Naive thymus-derived CD8-positive, alpha-beta T cell (primary cell): Measurements from ENCODE around the gene ZFP28. TPM values are rescaled to one million over a fixed set of nuclear protein-coding genes. Genes with fewer than 3 reads are reported as not detected.

Experiments used
- ATAC-seq, 2 donors: fragments of 150-1000 bp; cut with Tn5 transposase in 1 of 2; sonication (Bioruptor Pico), chemical (Tn5 transposase) in 1 of 2; 1 replicate in 1 of 2; 2 replicates in 1 of 2; pipeline ENCODE4 v1.10.0; 2021; ENCODE audit warnings: mild to moderate bottlenecking in 2 of 2, moderate library complexity in 2 of 2
- POLR2A ChIA-PET: fragments of 350-600 bp; sonication (Branson Sonifier 250); formaldehyde crosslinking; loops from one replicate; lab custom pipeline; 2021; ENCODE audit warnings: antibody characterized with exemption; lab: Charles Lee
- DNase-seq, 10 donors: peaks; one replicate each; pipeline versions ENCODE4 v3.0.0 to v3.0.0-alpha.2; 2020 to 2022
- H3K27ac Mint-ChIP-seq, 10 donors: one replicate each; pipeline ENCODE4 v1.8.0; 2020 to 2022; ENCODE audit warnings: mild to moderate bottlenecking in 10 of 10, mixed read lengths in 10 of 10, moderate library complexity in 4 of 10, inconsistent platforms in 1 of 10
- H3K27me3 Mint-ChIP-seq, 5 donors: one replicate each; pipeline ENCODE4 v1.8.0; 2021 to 2022; ENCODE audit warnings: mixed read lengths in 5 of 5
- H3K36me3 Mint-ChIP-seq, 3 donors: one replicate each; pipeline ENCODE4 v1.8.0; 2020 to 2022; ENCODE audit warnings: mixed read lengths in 3 of 3, mild to moderate bottlenecking in 2 of 3, inconsistent platforms in 1 of 3
- H3K4me1 Mint-ChIP-seq, 4 donors: one replicate each; pipeline ENCODE4 v1.8.0; 2021 to 2022; ENCODE audit warnings: mixed read lengths in 4 of 4
- H3K4me3 Mint-ChIP-seq, 10 donors: one replicate each; pipeline ENCODE4 v1.8.0; 2020 to 2022; ENCODE audit warnings: mild to moderate bottlenecking in 10 of 10, mixed read lengths in 10 of 10, moderate library complexity in 6 of 10, inconsistent platforms in 1 of 10
- H3K9me3 Mint-ChIP-seq, 9 donors: one replicate each; pipeline ENCODE4 v1.8.0; 2020 to 2022; ENCODE audit warnings: mixed read lengths in 9 of 9, mild to moderate bottlenecking in 3 of 9, inconsistent platforms in 1 of 9, moderate library complexity in 1 of 9
- polyA plus RNA-seq, 3 donors: library from polyadenylated mRNA; unstranded; fragments of 300-500 nt; fragmentation: Illumina TruSeq; gene quantifications; one replicate each; pipeline ENCODE4 v1.2.3, GENCODE V29; 2021
- total RNA-seq, 8 experiments: library from RNA in 2 of 8; stranded (reverse) in 2 of 8; gene quantifications; one replicate each; pipeline ENCODE4 v1.2.3 and lab custom pipeline; 2021 to 2026

ZFP28 gene
- total RNA-seq (10 to 100 TPM; 11.7 to 13.3 TPM), polyA plus RNA-seq (1 to 10 TPM in 2 of 3 donors, under 1 TPM in 1; 0.93 to 2.8 (median 1.7) TPM), total RNA-seq (lab: John Stamatoyannopoulos, UW) (6.3 to 34.4 (median 12.3) reads per million in 6 experiments)

GRCh38 chr19:56538761-56539263 is at the start of gene ZFP28:
Gene ZFP28, plus strand, starts transcription at chr19:56538948. Its CDS starts 71 bp downstream, at chr19:56539019.
- peaks cover 27 to 77% (median 45%) of the 10 kb centered on the region in 3 donors for H3K36me3 Mint-ChIP-seq

GRCh38 chr19:56491399-56491798 is 47.3 kb upstream of the ZFP28 start:
- POLR2A ChIA-PET, result no interaction called here
- peaks cover 0 to 3% (median 0%) of the 10 kb centered on the region in 5 donors for H3K27me3 Mint-ChIP-seq
- no peaks in the 10 kb centered on the region for H3K4me1 Mint-ChIP-seq
- peaks cover 33 to 84% (median 77%) of the 10 kb centered on the region in 3 donors for H3K36me3 Mint-ChIP-seq
- peaks cover 25 to 98% (median 79%) of the 10 kb centered on the region in 9 donors for H3K9me3 Mint-ChIP-seq
- ATAC-seq, result no peak
- H3K4me3 Mint-ChIP-seq, result no peak overlapping the region
- no peak overlapping the region for H3K27ac Mint-ChIP-seq
- DNase-seq, result no peak

More at GRCh38 chr19:56538761-56539263, at the start of gene ZFP28:
- DNase-seq, result peak in 3 of 10 donors; percentile 15 to 88 (median 75)
- ATAC-seq, result peak; percentile 59 to 73
- H3K4me1 Mint-ChIP-seq, result peaks cover 6 to 28% (median 25%) of the 10 kb centered on the region in 4 donors
- peak within 1 kb of the TSS; percentile 82 to 99 (median 95) for H3K27ac Mint-ChIP-seq
- POLR2A ChIA-PET, result interaction anchor here (0.9 to 1.1 kb wide), 3 partner anchors 11 to 225 kb away, joined by 3 to 4 read pairs (median 3); partner anchors contain the start of genes ZNF470 and ZSCAN5A
- H3K4me3 Mint-ChIP-seq, result peak within 1 kb of the TSS; percentile 88 to 98 (median 93)
- peaks cover 0 to 7% (median 0%) of the 10 kb centered on the region in 5 donors for H3K27me3 Mint-ChIP-seq
- peaks cover 0 to 85% (median 44%) of the 10 kb centered on the region in 9 donors for H3K9me3 Mint-ChIP-seq

- POLR2A ChIA-PET, result no interaction called here
- Mint-ChIP-seq H3K9me3 (peaks cover 24 to 81% (median 45%) of the 10 kb centered on the region in 9 donors), H3K4me3 (no peak overlapping the region), H3K4me1 (peaks cover 0 to 10% (median 5%) of the 10 kb centered on the region in 4 donors), H3K27me3 (peaks cover 0 to 6% (median 4%) of the 10 kb centered on the region in 5 donors), H3K27ac (no peak overlapping the region), H3K36me3 (peaks cover 5 to 49% (median 49%) of the 10 kb centered on the region in 3 donors)
- ATAC-seq (no peak), DNase-seq (no peak)
Observed at GRCh38 chr19:56504581-56504980, 34.2 kb upstream of the ZFP28 start.

- peak; percentile 71 to 99 (median 92) for DNase-seq
- peak; percentile 96 to 98 for ATAC-seq
- Mint-ChIP-seq H3K36me3 (peaks cover 4 to 28% (median 24%) of the 10 kb centered on the region in 3 donors), H3K4me1 (peaks cover 0 to 10% (median 5%) of the 10 kb centered on the region in 4 donors), H3K9me3 (peaks cover 8 to 65% (median 24%) of the 10 kb centered on the region in 9 donors), H3K27me3 (peaks cover 0 to 6% (median 4%) of the 10 kb centered on the region in 5 donors), H3K4me3 (peak within 1 kb of the TSS in 1 of 10 donors; percentile 8), H3K27ac (peak within 1 kb of the TSS in 1 of 10 donors; percentile 92)
- POLR2A ChIA-PET, result interaction anchor here (0.7 to 1.2 kb wide), 4 partner anchors 9 to 116 kb away, joined by 3 to 4 read pairs (median 4); partner anchors contain the start of genes ZNF582 and ZNF583
Observed at GRCh38 chr19:56507446-56508289, 31.1 kb upstream of the ZFP28 start, which contains the start of gene ZNF471. Gene ZNF471, plus strand, starts transcription at chr19:56507855. Its CDS starts 3,717 bp downstream, at chr19:56511572.

GRCh38 chr19:56508290-56508778 is 30.4 kb upstream of the ZFP28 start:
- Mint-ChIP-seq H3K4me3 (no peak overlapping the region), H3K27me3 (peaks cover 0 to 6% (median 4%) of the 10 kb centered on the region in 5 donors), H3K4me1 (peaks cover 0 to 10% (median 5%) of the 10 kb centered on the region in 4 donors), H3K36me3 (peaks cover 10 to 31% (median 24%) of the 10 kb centered on the region in 3 donors), H3K27ac (no peak overlapping the region), H3K9me3 (peaks cover 8 to 65% (median 24%) of the 10 kb centered on the region in 9 donors)
- POLR2A ChIA-PET, result interaction anchor here (0.7 to 1.2 kb wide), 3 partner anchors 9 to 116 kb away, joined by 3 to 4 read pairs (median 3); partner anchors contain the start of gene ZNF582
- no peak for DNase-seq
- ATAC-seq, result no peak

GRCh38 chr19:56525214-56525860 is 13.4 kb upstream of the ZFP28 start:
- no peak overlapping the region for H3K4me3 Mint-ChIP-seq
- POLR2A ChIA-PET, result no interaction called here
- peaks cover 35 to 99% (median 61%) of the 10 kb centered on the region in 9 donors for H3K9me3 Mint-ChIP-seq
- H3K27me3 Mint-ChIP-seq, result no peaks in the 10 kb centered on the region
- DNase-seq (no peak), ATAC-seq (no peak)
- H3K4me1 Mint-ChIP-seq, result no peaks in the 10 kb centered on the region
- peaks cover 8 to 75% (median 72%) of the 10 kb centered on the region in 3 donors for H3K36me3 Mint-ChIP-seq
- no peak overlapping the region for H3K27ac Mint-ChIP-seq

GRCh38 chr19:56537442-56537841 is 1.3 kb upstream of the ZFP28 start:
- peaks cover 21 to 71% (median 49%) of the 10 kb centered on the region in 3 donors for H3K36me3 Mint-ChIP-seq
- peak overlapping the region; percentile 88 to 98 (median 93) for H3K4me3 Mint-ChIP-seq
- no peak for DNase-seq
- POLR2A ChIA-PET, result no interaction called here
- H3K27ac Mint-ChIP-seq, result peak overlapping the region in 7 of 10 donors; percentile 19 to 99 (median 95)
- peaks cover 0 to 7% (median 0%) of the 10 kb centered on the region in 5 donors for H3K27me3 Mint-ChIP-seq
- ATAC-seq, result no peak
- H3K4me1 Mint-ChIP-seq, result peaks cover 6 to 28% (median 25%) of the 10 kb centered on the region in 4 donors
- H3K9me3 Mint-ChIP-seq, result peaks cover 3 to 86% (median 46%) of the 10 kb centered on the region in 9 donors

- POLR2A ChIA-PET, result interaction anchor here (1.0 to 1.1 kb wide), 2 partner anchors 11 to 224 kb away, joined by 3 read pairs; partner anchors contain the start of gene ZSCAN5A
- DNase-seq (peak; percentile 85 to 96 (median 89)), ATAC-seq (peak; percentile 89 to 92)
- Mint-ChIP-seq H3K9me3 (peaks cover 0 to 85% (median 42%) of the 10 kb centered on the region in 9 donors), H3K36me3 (peaks cover 22 to 74% (median 45%) of the 10 kb centered on the region in 3 donors), H3K4me3 (peak overlapping the region; percentile 88 to 98 (median 93)), H3K27ac (peak overlapping the region; percentile 81 to 99 (median 95)), H3K4me1 (peaks cover 6 to 28% (median 25%) of the 10 kb centered on the region in 4 donors), H3K27me3 (peaks cover 0 to 7% (median 0%) of the 10 kb centered on the region in 5 donors)
Observed at GRCh38 chr19:56538254-56538760, 441 bp upstream of the ZFP28 start.

- H3K4me1 Mint-ChIP-seq, result peaks cover 6 to 19% (median 14%) of the 10 kb centered on the region in 4 donors
- peaks cover 8 to 90% (median 54%) of the 10 kb centered on the region in 9 donors for H3K9me3 Mint-ChIP-seq
- no peak overlapping the region for H3K27ac Mint-ChIP-seq
- H3K27me3 Mint-ChIP-seq, result peaks cover 0 to 2% (median 0%) of the 10 kb centered on the region in 5 donors
- no peak for ATAC-seq
- H3K36me3 Mint-ChIP-seq, result peaks cover 55 to 92% (median 60%) of the 10 kb centered on the region in 3 donors
- POLR2A ChIA-PET, result no interaction called here
- DNase-seq, result no peak
- no peak overlapping the region for H3K4me3 Mint-ChIP-seq
Observed at GRCh38 chr19:56543776-56544175, 5.0 kb downstream of the ZFP28 start.

GRCh38 chr19:56547535-56547934 is 8.8 kb downstream of the ZFP28 start:
- Mint-ChIP-seq H3K27ac (no peak overlapping the region), H3K4me3 (no peak overlapping the region), H3K27me3 (no peaks in the 10 kb centered on the region), H3K4me1 (no peaks in the 10 kb centered on the region), H3K36me3 (peaks cover 61 to 91% (median 69%) of the 10 kb centered on the region in 3 donors), H3K9me3 (peaks cover 12 to 99% (median 54%) of the 10 kb centered on the region in 9 donors)
- ATAC-seq (no peak), DNase-seq (no peak)
- POLR2A ChIA-PET, result no interaction called here

- DNase-seq, result no peak
- ATAC-seq, result no peak
- Mint-ChIP-seq H3K9me3 (peaks cover 9 to 97% (median 58%) of the 10 kb centered on the region in 9 donors), H3K36me3 (peaks cover 47 to 78% (median 71%) of the 10 kb centered on the region in 3 donors), H3K4me3 (no peak overlapping the region), H3K27me3 (no peaks in the 10 kb centered on the region), H3K27ac (no peak overlapping the region), H3K4me1 (no peaks in the 10 kb centered on the region)
- POLR2A ChIA-PET, result no interaction called here
Observed at GRCh38 chr19:56554272-56554869, 15.6 kb downstream of the ZFP28 start.
